NCI-H2107 treated with DMSO at 0.1 percent for 48 hours (cell line): ENCODE measurements around the gene ASXL2.

Experiments
- DNase-seq: peaks from one replicate; lab custom pipeline; 2025; ENCODE audit not compliant: unreplicated experiment; lab: John Stamatoyannopoulos, UW

ASXL2 gene

GRCh38 chr2:25808006-25808383 lies 70.3 kb downstream of the ASXL2 start:
- no peak for DNase-seq

- no peak for DNase-seq
These were observed 71.3 kb downstream of the ASXL2 start for GRCh38 chr2:25806941-25807340.

- no peak for DNase-seq
These were observed 72.3 kb downstream of the ASXL2 start for GRCh38 chr2:25805987-25806386.

- no peak for DNase-seq
These were observed 73.9 kb downstream of the ASXL2 start for GRCh38 chr2:25804338-25804737.

GRCh38 chr2:25799301-25799700 lies 79.0 kb downstream of the ASXL2 start:
- no peak for DNase-seq

- no peak for DNase-seq
These were observed 80.4 kb downstream of the ASXL2 start for GRCh38 chr2:25797620-25798488.

- no peak for DNase-seq
These were observed 83.6 kb downstream of the ASXL2 start for GRCh38 chr2:25794544-25795276.

GRCh38 chr2:25790074-25790790 lies 88.1 kb downstream of the ASXL2 start:
- no peak for DNase-seq

GRCh38 chr2:25788457-25788856 lies 89.8 kb downstream of the ASXL2 start:
- DNase-seq = no peak

GRCh38 chr2:25787020-25787419 lies 91.3 kb downstream of the ASXL2 start:
- no peak for DNase-seq

- no peak for DNase-seq
These were observed 93.9 kb downstream of the ASXL2 start for GRCh38 chr2:25784404-25784803.

GRCh38 chr2:25777077-25777476 lies 101.2 kb downstream of the ASXL2 start:
- DNase-seq = no peak

- no peak for DNase-seq
These were observed 106.2 kb downstream of the ASXL2 start for GRCh38 chr2:25772078-25772477.

- no peak for DNase-seq
These were observed 114.7 kb downstream of the ASXL2 start for GRCh38 chr2:25763575-25763974.

- DNase-seq = no peak
These were observed 118.0 kb downstream of the ASXL2 start for GRCh38 chr2:25760297-25760696.

GRCh38 chr2:25758348-25758747 lies 119.9 kb downstream of the ASXL2 start:
- DNase-seq = no peak

GRCh38 chr2:25757906-25758305 lies 120.4 kb downstream of the ASXL2 start:
- no peak for DNase-seq

- no peak for DNase-seq
These were observed 121.8 kb downstream of the ASXL2 start for GRCh38 chr2:25756536-25756935.

GRCh38 chr2:25749676-25750075 lies 128.6 kb downstream of the ASXL2 start:
- DNase-seq = no peak

- no peak for DNase-seq
These were observed 134.2 kb downstream of the ASXL2 start for GRCh38 chr2:25744055-25744454.

- DNase-seq = no peak
These were observed 135.0 kb downstream of the ASXL2 start for GRCh38 chr2:25743132-25743830.
